HT1080 (cell line): Measurements from ENCODE around the gene CD72. TPM values are rescaled to one million over a fixed set of nuclear protein-coding genes. Genes with fewer than 3 reads are reported as not detected.

Experiments
- DNase-seq: peaks from one replicate; pipeline ENCODE4 v3.0.0-alpha.2; 2015; ENCODE audit warnings: low read depth
- small RNA-seq: library from RNA; depleted of rRNA; stranded (forward); fragments of <200 nt; gene quantifications from one replicate; pipeline ENCODE3, GENCODE V24; 2014
- total RNA-seq: library from RNA; depleted of rRNA; stranded (reverse); fragments of >200 nt; shearing (Covaris generic); gene quantifications from 2 replicates; pipeline ENCODE4 v1.2.3, GENCODE V29; 2014; rRNA removed

CD72 gene
- total RNA-seq, 1 experiment from 2014 or later, result 0.27 TPM

- no peak for DNase-seq
These were observed 57.4 kb downstream of the CD72 start for GRCh38 chr9:35560625-35561337.

Small RNA genes lying within 50 kb of the gene (small RNA-seq; reads per million reads assigned to genes)
- not detected for gene MIR4667
- gene RMRP, result not detected
- gene RPS29P17, result not detected

Other genes starting within 250 kb of the CD72 start
- 17.2 and 18.6 TPM in 2 replicates for gene RUSC2, start 128.3 kb downstream of the CD72 start, total RNA-seq
- 5.4 and 9.2 TPM in 2 replicates for gene TESK1, start 13.2 kb downstream of the CD72 start, total RNA-seq
- gene SIT1, start 32.5 kb upstream of the CD72 start, total RNA-seq, result not detected in 2 replicates
- 6,816 and 22,210 TPM in 2 replicates for gene RMRP, start 39.6 kb upstream of the CD72 start, total RNA-seq
- 9.2 and 9.3 TPM in 2 replicates for gene CCDC107, start 39.9 kb upstream of the CD72 start, total RNA-seq
- 5.3 and 8.9 TPM in 2 replicates for gene ARHGEF39, start 46.8 kb upstream of the CD72 start, total RNA-seq
- 0.33 and 0.55 TPM in 2 replicates for gene CA9, start 55.5 kb upstream of the CD72 start, total RNA-seq
- gene TPM2, start 71.5 kb upstream of the CD72 start, total RNA-seq, result 405 and 411 TPM in 2 replicates
- gene TLN1, start 113.8 kb upstream of the CD72 start, total RNA-seq, result 165 and 198 TPM in 2 replicates
- gene CREB3, start 114.3 kb upstream of the CD72 start, total RNA-seq, result 42.1 and 44.1 TPM in 2 replicates
- gene GBA2, start 130.8 kb upstream of the CD72 start, total RNA-seq, result 39.2 and 41.6 TPM in 2 replicates
- 15.8 and 22.1 TPM in 2 replicates for gene RGP1, start 130.9 kb upstream of the CD72 start, total RNA-seq
- gene MSMP, start 135.9 kb upstream of the CD72 start, total RNA-seq, result not detected in 2 replicates
- 6.9 and 8.6 TPM in 2 replicates for gene NPR2, start 173.2 kb upstream of the CD72 start, total RNA-seq
- gene SPAG8, start 193.8 kb upstream of the CD72 start, total RNA-seq, result 0.26 and 1.0 TPM in 2 replicates
- gene HINT2, start 196.6 kb upstream of the CD72 start, total RNA-seq, result 72.7 and 81.8 TPM in 2 replicates
- not detected in 2 replicates for gene FAM221B, start 210.3 kb upstream of the CD72 start, total RNA-seq
- 0.20 and 0.95 TPM in 2 replicates for gene TMEM8B, start 210.8 kb upstream of the CD72 start, total RNA-seq